Neural progenitor cell (in vitro differentiated cells): Measurements from ENCODE around the gene HMOX2. TPM values are rescaled to one million over a fixed set of nuclear protein-coding genes. Genes with fewer than 3 reads are reported as not detected.

Source experiments
- DNase-seq: peaks from one replicate; pipeline ENCODE4 v3.0.0-alpha.2; 2016; ENCODE audit warnings: low spot score
- H2AFZ ChIP-seq: fragments of 200-600 bp; sonication (generic); replicated peaks from 2 replicates; pipeline ENCODE4 v1.6.1; 2016; ENCODE audit warnings: antibody characterized with exemption
- H3F3A ChIP-seq: fragments of 200-600 bp; sonication (generic); 2 replicates; pipeline ENCODE4 v1.6.1; 2016; ENCODE audit warnings: antibody characterized with exemption, low read depth
- H3K27ac ChIP-seq: fragments of 200-600 bp; sonication (generic); 2 replicates; pipeline ENCODE4 v1.5.1; 2016; ENCODE audit warnings: mild to moderate bottlenecking
- H3K27me3 ChIP-seq: fragments of 200-600 bp; sonication (generic); 2 replicates; pipeline ENCODE4 v1.6.1; 2016; ENCODE audit warnings: mild to moderate bottlenecking, moderate library complexity
- H3K36me3 ChIP-seq: fragments of 200-600 bp; sonication (generic); 2 replicates; pipeline ENCODE4 v1.5.1; 2016
- H3K4me1 ChIP-seq: fragments of 200-600 bp; sonication (generic); 2 replicates; pipeline ENCODE4 v1.6.1; 2016; ENCODE audit warnings: mixed run types
- H3K4me2 ChIP-seq: fragments of 200-600 bp; sonication (generic); 2 replicates; pipeline ENCODE4 v1.6.1; 2016
- H3K4me3 ChIP-seq: fragments of 200-600 bp; sonication (generic); 2 replicates; pipeline ENCODE4 v1.5.1; 2016
- H3K79me2 ChIP-seq: fragments of 200-600 bp; sonication (generic); 2 replicates; pipeline ENCODE4 v1.6.1; 2016; ENCODE audit warnings: low read depth
- H3K9ac ChIP-seq: fragments of 200-600 bp; sonication (generic); 2 replicates; pipeline ENCODE4 v1.6.1; 2016
- H3K9me3 ChIP-seq: fragments of 200-600 bp; sonication (generic); 2 replicates; pipeline ENCODE4 v1.5.1; 2016; ENCODE audit warnings: low read depth
- H4K20me1 ChIP-seq: fragments of 200-600 bp; sonication (generic); 2 replicates; pipeline ENCODE4 v1.6.1; 2016; ENCODE audit warnings: low read depth
- H3K27ac Mint-ChIP-seq: 3 replicates; pipeline ENCODE4 v1.8.0; 2021; ENCODE audit warnings: mixed read lengths
- H3K27me3 Mint-ChIP-seq: 2 replicates; pipeline ENCODE4 v1.8.0; 2022; ENCODE audit warnings: low read depth, mild to moderate bottlenecking, inconsistent platforms, moderate library complexity, mixed read lengths; ENCODE audit not compliant: insufficient read depth
- H3K36me3 Mint-ChIP-seq: 3 replicates; pipeline ENCODE4 v1.8.0; 2021; ENCODE audit warnings: mixed read lengths
- H3K4me1 Mint-ChIP-seq: 3 replicates; pipeline ENCODE4 v1.8.0; 2021; ENCODE audit warnings: mixed read lengths
- H3K4me3 Mint-ChIP-seq: 3 replicates; pipeline ENCODE4 v1.8.0; 2021; ENCODE audit warnings: mild to moderate bottlenecking, moderate library complexity, mixed read lengths
- H3K9me3 Mint-ChIP-seq: 3 replicates; pipeline ENCODE4 v1.8.0; 2020; ENCODE audit warnings: mixed read lengths
- CTCF ChIP-seq: fragments of 200-600 bp; sonication (generic); IDR thresholded peaks from 2 replicates; pipeline ENCODE4 v1.5.1; 2017; ENCODE audit warnings: antibody characterized with exemption, mild to moderate bottlenecking
- EZH2 ChIP-seq: fragments of 200-600 bp; sonication (generic); IDR thresholded peaks from 2 replicates; pipeline ENCODE4 v1.6.1; 2017; ENCODE audit warnings: antibody characterized with exemption, mild to moderate bottlenecking, moderate library complexity
- EZH2phosphoT487 ChIP-seq: fragments of 200-600 bp; sonication (generic); IDR thresholded peaks from 2 replicates; pipeline ENCODE4 v1.6.1; 2017; ENCODE audit warnings: antibody characterized with exemption
- total RNA-seq: library from RNA; depleted of rRNA; stranded (reverse); fragments of >200 nt; gene quantifications from 2 replicates; pipeline ENCODE4 v1.2.3, GENCODE V29; 2015; ENCODE audit warnings: low replicate concordance

The HMOX2 gene
- total RNA-seq, 1 donor from 2014 or later: 20.3 TPM

GRCh38 chr16:4500272-4500671 is 24.1 kb downstream of the HMOX2 start:
- H3K4me1 ChIP-seq: peaks cover 15% of the 10 kb centered on the region

GRCh38 chr16:4501071-4501478 is 24.9 kb downstream of the HMOX2 start:
- H3K27me3 Mint-ChIP-seq: peaks cover 2% of the 10 kb centered on the region
- Histone ChIP-seq H3K27ac (no peak overlapping the region), H3K27me3 (no peaks in the 10 kb centered on the region), H3K9ac (no peak overlapping the region), H3K79me2 (peaks cover 5% of the 10 kb centered on the region), H4K20me1 (peaks cover 4% of the 10 kb centered on the region), H3K4me3 (no peak overlapping the region), H3K36me3 (no peaks in the 10 kb centered on the region), H3K4me2 (peak overlapping the region; percentile 40), H3K9me3 (no peaks in the 10 kb centered on the region), H2AFZ (no peak overlapping the region), H3K4me1 (peaks cover 15% of the 10 kb centered on the region), H3F3A (no peaks in the 10 kb centered on the region)
- no peak overlapping the region for H3K4me3 Mint-ChIP-seq
- H3K4me1 Mint-ChIP-seq: peaks cover 25% of the 10 kb centered on the region
- H3K27ac Mint-ChIP-seq: no peak overlapping the region
- no peaks in the 10 kb centered on the region for H3K9me3 Mint-ChIP-seq
- no peak for TF ChIP-seq EZH2phosphoT487
- no peak for TF ChIP-seq CTCF
- TF ChIP-seq EZH2: no peak
- peak; percentile 26 for DNase-seq
- no peaks in the 10 kb centered on the region for H3K36me3 Mint-ChIP-seq

More at GRCh38 chr16:4500272-4500671, 24.1 kb downstream of the HMOX2 start:
- Histone ChIP-seq H3K79me2 (peaks cover 5% of the 10 kb centered on the region), H3K27ac (no peak overlapping the region), H4K20me1 (peaks cover 4% of the 10 kb centered on the region), H3K4me2 (no peak overlapping the region), H3K9me3 (no peaks in the 10 kb centered on the region), H3F3A (no peaks in the 10 kb centered on the region), H3K36me3 (no peaks in the 10 kb centered on the region), H2AFZ (no peak overlapping the region), H3K4me3 (no peak overlapping the region), H3K27me3 (no peaks in the 10 kb centered on the region), H3K9ac (no peak overlapping the region)
- DNase-seq: no peak
- Mint-ChIP-seq H3K9me3 (no peaks in the 10 kb centered on the region), H3K4me3 (no peak overlapping the region), H3K36me3 (no peaks in the 10 kb centered on the region), H3K4me1 (peaks cover 25% of the 10 kb centered on the region), H3K27ac (no peak overlapping the region), H3K27me3 (peaks cover 2% of the 10 kb centered on the region)
- TF ChIP-seq EZH2 (no peak), EZH2phosphoT487 (no peak), CTCF (no peak)

GRCh38 chr16:4505356-4506147 is 29.4 kb downstream of the HMOX2 start:
- Histone ChIP-seq H3K4me2 (no peak overlapping the region), H3K36me3 (no peaks in the 10 kb centered on the region), H2AFZ (no peak overlapping the region), H3K27ac (no peak overlapping the region), H3K9me3 (no peaks in the 10 kb centered on the region), H3K9ac (no peak overlapping the region), H4K20me1 (peaks cover 4% of the 10 kb centered on the region), H3K27me3 (no peaks in the 10 kb centered on the region), H3F3A (peaks cover 3% of the 10 kb centered on the region), H3K79me2 (peaks cover 5% of the 10 kb centered on the region), H3K4me1 (peaks cover 11% of the 10 kb centered on the region), H3K4me3 (no peak overlapping the region)
- Mint-ChIP-seq H3K27ac (no peak overlapping the region), H3K9me3 (no peaks in the 10 kb centered on the region), H3K4me1 (peaks cover 9% of the 10 kb centered on the region), H3K36me3 (peaks cover 2% of the 10 kb centered on the region), H3K27me3 (peaks cover 2% of the 10 kb centered on the region), H3K4me3 (no peak overlapping the region)
- TF ChIP-seq CTCF: no peak
- TF ChIP-seq EZH2phosphoT487: no peak
- no peak for TF ChIP-seq EZH2
- no peak for DNase-seq
